ENCODE data around the gene CHCHD6.

CHCHD6 gene

DNA sequence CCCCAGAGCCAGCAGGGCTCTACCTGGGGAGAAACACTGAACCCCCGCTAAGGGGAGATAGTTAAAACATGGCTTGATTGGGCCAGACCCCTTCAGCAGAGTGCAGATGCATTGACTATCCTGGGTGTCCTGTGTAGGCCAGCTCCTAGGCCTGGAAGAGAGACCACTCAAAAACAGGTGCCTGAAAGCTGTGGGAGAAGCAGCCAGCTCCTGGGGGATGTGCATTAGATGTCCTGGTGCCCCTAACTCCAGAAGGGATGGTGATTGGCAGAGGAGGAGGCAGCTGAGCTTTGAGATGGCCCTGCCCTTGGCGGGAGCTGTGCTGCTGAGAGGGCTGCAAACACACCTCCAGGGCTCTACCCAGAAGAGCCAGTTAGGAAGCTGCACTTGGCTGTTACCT is 189.6 kb downstream of the CHCHD6 start:
- DNase-seq (no peak), ATAC-seq (ENCODE audit: insufficient read depth, low read depth) (no peak)
- TF ChIP-seq, protein P1, sequence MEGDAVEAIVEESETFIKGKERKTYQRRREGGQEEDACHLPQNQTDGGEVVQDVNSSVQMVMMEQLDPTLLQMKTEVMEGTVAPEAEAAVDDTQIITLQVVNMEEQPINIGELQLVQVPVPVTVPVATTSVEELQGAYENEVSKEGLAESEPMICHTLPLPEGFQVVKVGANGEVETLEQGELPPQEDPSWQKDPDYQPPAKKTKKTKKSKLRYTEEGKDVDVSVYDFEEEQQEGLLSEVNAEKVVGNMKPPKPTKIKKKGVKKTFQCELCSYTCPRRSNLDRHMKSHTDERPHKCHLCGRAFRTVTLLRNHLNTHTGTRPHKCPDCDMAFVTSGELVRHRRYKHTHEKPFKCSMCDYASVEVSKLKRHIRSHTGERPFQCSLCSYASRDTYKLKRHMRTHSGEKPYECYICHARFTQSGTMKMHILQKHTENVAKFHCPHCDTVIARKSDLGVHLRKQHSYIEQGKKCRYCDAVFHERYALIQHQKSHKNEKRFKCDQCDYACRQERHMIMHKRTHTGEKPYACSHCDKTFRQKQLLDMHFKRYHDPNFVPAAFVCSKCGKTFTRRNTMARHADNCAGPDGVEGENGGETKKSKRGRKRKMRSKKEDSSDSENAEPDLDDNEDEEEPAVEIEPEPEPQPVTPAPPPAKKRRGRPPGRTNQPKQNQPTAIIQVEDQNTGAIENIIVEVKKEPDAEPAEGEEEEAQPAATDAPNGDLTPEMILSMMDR (IDR thresholded peaks at IDR 0.05; ENCODE audit: borderline replicate concordance, extremely low read depth, low read length, poor library complexity, severe bottlenecking) = no peak
- TF ChIP-seq EZH2 (IDR thresholded peaks at IDR 0.05; ENCODE audit: borderline replicate concordance, low read depth, low read length, severe bottlenecking) = no peak
- no peak overlapping the region for H3K4me2 ChIP-seq (ENCODE audit: insufficient read depth, low read length)
- H3K36me3 ChIP-seq (ENCODE audit: insufficient read depth, low read length) = peaks cover 12% of the 10 kb centered on the region
- H3K4me1 ChIP-seq (ENCODE audit: insufficient read depth, low read length) = no peaks in the 10 kb centered on the region
- H3K27me3 ChIP-seq (ENCODE audit: insufficient read depth, low read length, poor library complexity) = no peaks in the 10 kb centered on the region
- no peak overlapping the region for H3K27ac ChIP-seq (ENCODE audit: low read length)
- H3K9me3 ChIP-seq (ENCODE audit: insufficient read depth, low read length, severe bottlenecking) = no peaks in the 10 kb centered on the region
- no peaks in the 10 kb centered on the region for H3K79me2 ChIP-seq (ENCODE audit: insufficient read depth, low read length)
- no peak overlapping the region for H2AFZ ChIP-seq (ENCODE audit: low read depth, low read length)
- no peak overlapping the region for H3K4me3 ChIP-seq (ENCODE audit: low read depth in 1 of 2, low read length in 2 of 2)
- peaks cover 10% of the 10 kb centered on the region; the same call in 1 of the 2 replicates for H4K20me1 ChIP-seq (ENCODE audit: insufficient read depth, low read length)
- no peak overlapping the region for H3K9ac ChIP-seq (ENCODE audit: low read depth, low read length)

DNA sequence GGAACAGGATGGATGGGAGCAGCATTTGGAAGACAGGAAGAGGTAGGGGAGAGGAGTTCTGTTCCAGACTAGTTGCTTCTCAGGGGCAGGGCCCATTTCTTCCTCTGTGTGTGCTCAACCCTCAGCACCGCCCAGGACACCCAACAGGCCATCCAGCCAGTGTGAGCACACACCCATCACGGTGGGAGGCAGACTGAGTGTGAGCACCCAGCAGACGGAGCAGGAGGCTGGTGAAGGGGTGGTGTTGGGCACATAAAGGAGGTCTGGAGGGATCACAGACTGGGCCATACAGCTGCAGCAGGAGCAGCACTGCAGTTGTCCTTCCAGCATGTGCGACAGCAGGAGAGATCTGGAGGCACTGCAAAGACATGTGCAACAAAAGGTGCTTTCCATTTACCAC is 190.4 kb downstream of the CHCHD6 start:
- H3K79me2 ChIP-seq (ENCODE audit: insufficient read depth, low read length) = no peaks in the 10 kb centered on the region
- H3K27me3 ChIP-seq (ENCODE audit: insufficient read depth, low read length, poor library complexity) = no peaks in the 10 kb centered on the region
- H3K4me2 ChIP-seq (ENCODE audit: insufficient read depth, low read length) = no peak overlapping the region
- no peak overlapping the region for H2AFZ ChIP-seq (ENCODE audit: low read depth, low read length)
- no peak overlapping the region for H3K9ac ChIP-seq (ENCODE audit: low read depth, low read length)
- H3K4me3 ChIP-seq (ENCODE audit: low read depth in 1 of 2, low read length in 2 of 2) = no peak overlapping the region
- H3K9me3 ChIP-seq (ENCODE audit: insufficient read depth, low read length, severe bottlenecking) = no peaks in the 10 kb centered on the region
- ATAC-seq (ENCODE audit: insufficient read depth, low read depth) (no peak), DNase-seq (no peak)
- H3K4me1 ChIP-seq (ENCODE audit: insufficient read depth, low read length) = no peaks in the 10 kb centered on the region
- H3K36me3 ChIP-seq (ENCODE audit: insufficient read depth, low read length) = peaks cover 6% of the 10 kb centered on the region; the same call in 1 of the 2 replicates
- H4K20me1 ChIP-seq (ENCODE audit: insufficient read depth, low read length) = peaks cover 7% of the 10 kb centered on the region; the same call in 1 of the 2 replicates
- H3K27ac ChIP-seq (ENCODE audit: low read length) = no peak overlapping the region
- TF ChIP-seq EZH2 (IDR thresholded peaks at IDR 0.05; ENCODE audit: borderline replicate concordance, low read depth, low read length, severe bottlenecking) = no peak
- TF ChIP-seq, protein P1 (IDR thresholded peaks at IDR 0.05; ENCODE audit: borderline replicate concordance, extremely low read depth, low read length, poor library complexity, severe bottlenecking) = no peak

DNA sequence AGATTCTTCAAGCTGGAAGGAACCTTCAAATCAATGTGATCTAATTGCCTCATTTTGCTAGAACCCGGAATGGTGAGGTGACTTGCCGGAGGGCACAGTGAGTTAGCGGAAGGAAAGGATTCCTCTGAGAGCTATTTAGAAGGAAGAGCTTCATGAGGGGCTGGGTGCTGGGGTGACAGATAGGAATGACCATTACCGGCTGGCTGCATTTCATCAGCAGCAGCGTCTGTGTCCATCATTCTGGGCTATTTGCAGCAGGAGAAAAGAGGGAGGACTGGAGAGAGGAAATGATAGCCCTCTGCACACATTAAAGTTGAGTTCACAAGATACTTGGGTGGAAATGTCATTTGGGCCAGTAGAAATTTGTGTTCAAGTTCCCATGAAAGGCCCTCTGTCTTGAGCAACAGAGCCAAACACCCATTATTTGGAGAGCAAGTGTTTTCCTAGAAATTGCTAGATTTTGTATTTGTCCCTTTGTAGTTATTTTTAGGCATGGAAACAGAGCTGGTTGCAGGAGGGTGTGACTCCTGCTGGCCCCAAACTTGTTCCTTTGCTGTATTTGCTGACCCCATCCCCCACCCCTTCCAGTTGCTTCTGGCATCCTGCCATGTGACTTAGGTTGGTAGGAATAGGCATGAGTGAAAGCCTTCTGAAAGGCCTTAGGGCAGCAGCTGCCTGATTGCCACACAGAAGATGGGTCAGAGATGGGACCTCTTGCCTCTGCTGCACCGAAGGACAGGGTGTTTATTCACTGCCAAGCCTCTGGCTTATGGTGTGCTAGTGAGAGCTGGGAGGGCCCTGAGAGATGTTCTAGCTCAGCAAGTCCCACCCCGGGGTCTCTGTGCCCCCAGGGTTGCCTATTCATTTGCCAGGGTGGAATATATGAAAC is 191.4 kb downstream of the CHCHD6 start:
- H3K36me3 ChIP-seq (ENCODE audit: insufficient read depth, low read length) = no peaks in the 10 kb centered on the region; the same call in 1 of the 2 replicates
- no peak overlapping the region for H3K27ac ChIP-seq (ENCODE audit: low read length)
- no peaks in the 10 kb centered on the region for H3K27me3 ChIP-seq (ENCODE audit: insufficient read depth, low read length, poor library complexity)
- no peak overlapping the region for H3K9ac ChIP-seq (ENCODE audit: low read depth, low read length)
- H2AFZ ChIP-seq (ENCODE audit: low read depth, low read length) = no peak overlapping the region
- no peaks in the 10 kb centered on the region for H3K4me1 ChIP-seq (ENCODE audit: insufficient read depth, low read length)
- peaks cover 5% of the 10 kb centered on the region; the same call in 1 of the 2 replicates for H4K20me1 ChIP-seq (ENCODE audit: insufficient read depth, low read length)
- DNase-seq = peak; percentile 21
- no peaks in the 10 kb centered on the region for H3K79me2 ChIP-seq (ENCODE audit: insufficient read depth, low read length)
- H3K4me2 ChIP-seq (ENCODE audit: insufficient read depth, low read length) = no peak overlapping the region
- H3K4me3 ChIP-seq (ENCODE audit: low read depth in 1 of 2, low read length in 2 of 2) = no peak overlapping the region
- no peak for TF ChIP-seq EZH2 (IDR thresholded peaks at IDR 0.05; ENCODE audit: borderline replicate concordance, low read depth, low read length, severe bottlenecking)
- TF ChIP-seq, protein P1 (IDR thresholded peaks at IDR 0.05; ENCODE audit: borderline replicate concordance, extremely low read depth, low read length, poor library complexity, severe bottlenecking) = no peak
- no peaks in the 10 kb centered on the region for H3K9me3 ChIP-seq (ENCODE audit: insufficient read depth, low read length, severe bottlenecking)
- no peak for ATAC-seq (ENCODE audit: insufficient read depth, low read depth)

All from DND-41 (cell line).